PFSK-1 (cell line): ENCODE results near the gene ABR.

Experiments
- FOXP2 ChIP-seq: optimal IDR thresholded peaks from 2 replicates; pipeline ENCODE3; 2011; ENCODE audit warnings: borderline replicate concordance, control low read depth, inconsistent platforms; ENCODE audit not compliant: insufficient read depth; ENCODE audit errors: extremely low read length, extremely low read depth
- POLR2AphosphoS5 ChIP-seq: IDR thresholded peaks from 2 replicates; pipeline ENCODE4 v1.6.1; 2012; ENCODE audit warnings: low read depth, mild to moderate bottlenecking, control low read depth, low read length, moderate library complexity
- SIN3A ChIP-seq: IDR thresholded peaks from 2 replicates; pipeline ENCODE4 v1.6.1; 2012; ENCODE audit warnings: mild to moderate bottlenecking, low read length, moderate library complexity, borderline replicate concordance; ENCODE audit not compliant: insufficient read depth
- TAF1 ChIP-seq: IDR thresholded peaks from 2 replicates; pipeline ENCODE4 v1.6.1; 2012; ENCODE audit warnings: low read length, control low read depth, borderline replicate concordance; ENCODE audit not compliant: insufficient read depth
- TF ChIP-seq, protein P1 (sequence below), 2 experiments: IDR thresholded peaks; 2 replicates each; pipeline versions ENCODE4 v1.6.1 to v1.8.0; 2011 to 2012; ENCODE audit warnings: low read depth in 2 of 2, low read length in 2 of 2, control low read depth in 1 of 2, inconsistent platforms in 1 of 2, mild to moderate bottlenecking in 1 of 2, moderate library complexity in 1 of 2; ENCODE audit not compliant: insufficient read depth in 1 of 2

Gene ABR

GRCh38 chr17:1099242-1099641 is 80.5 kb downstream of the ABR start:
- TF ChIP-seq FOXP2 (no peak), SIN3A (no peak), TAF1 (no peak), POLR2AphosphoS5 (no peak)
- TF ChIP-seq, protein P1, sequence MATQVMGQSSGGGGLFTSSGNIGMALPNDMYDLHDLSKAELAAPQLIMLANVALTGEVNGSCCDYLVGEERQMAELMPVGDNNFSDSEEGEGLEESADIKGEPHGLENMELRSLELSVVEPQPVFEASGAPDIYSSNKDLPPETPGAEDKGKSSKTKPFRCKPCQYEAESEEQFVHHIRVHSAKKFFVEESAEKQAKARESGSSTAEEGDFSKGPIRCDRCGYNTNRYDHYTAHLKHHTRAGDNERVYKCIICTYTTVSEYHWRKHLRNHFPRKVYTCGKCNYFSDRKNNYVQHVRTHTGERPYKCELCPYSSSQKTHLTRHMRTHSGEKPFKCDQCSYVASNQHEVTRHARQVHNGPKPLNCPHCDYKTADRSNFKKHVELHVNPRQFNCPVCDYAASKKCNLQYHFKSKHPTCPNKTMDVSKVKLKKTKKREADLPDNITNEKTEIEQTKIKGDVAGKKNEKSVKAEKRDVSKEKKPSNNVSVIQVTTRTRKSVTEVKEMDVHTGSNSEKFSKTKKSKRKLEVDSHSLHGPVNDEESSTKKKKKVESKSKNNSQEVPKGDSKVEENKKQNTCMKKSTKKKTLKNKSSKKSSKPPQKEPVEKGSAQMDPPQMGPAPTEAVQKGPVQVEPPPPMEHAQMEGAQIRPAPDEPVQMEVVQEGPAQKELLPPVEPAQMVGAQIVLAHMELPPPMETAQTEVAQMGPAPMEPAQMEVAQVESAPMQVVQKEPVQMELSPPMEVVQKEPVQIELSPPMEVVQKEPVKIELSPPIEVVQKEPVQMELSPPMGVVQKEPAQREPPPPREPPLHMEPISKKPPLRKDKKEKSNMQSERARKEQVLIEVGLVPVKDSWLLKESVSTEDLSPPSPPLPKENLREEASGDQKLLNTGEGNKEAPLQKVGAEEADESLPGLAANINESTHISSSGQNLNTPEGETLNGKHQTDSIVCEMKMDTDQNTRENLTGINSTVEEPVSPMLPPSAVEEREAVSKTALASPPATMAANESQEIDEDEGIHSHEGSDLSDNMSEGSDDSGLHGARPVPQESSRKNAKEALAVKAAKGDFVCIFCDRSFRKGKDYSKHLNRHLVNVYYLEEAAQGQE (IDR thresholded peaks at IDR 0.05; ENCODE audit: insufficient read depth in 1 of 2, low read depth in 2 of 2, low read length in 2 of 2), result no peak

- TF ChIP-seq TAF1 (no peak), FOXP2 (no peak), POLR2AphosphoS5 (no peak), SIN3A (no peak)
- TF ChIP-seq, protein P1 (IDR thresholded peaks at IDR 0.05; ENCODE audit: insufficient read depth in 1 of 2, low read depth in 2 of 2, low read length in 2 of 2), result no peak
Observed at GRCh38 chr17:1096215-1096614, 83.6 kb downstream of the ABR start.

DNA sequence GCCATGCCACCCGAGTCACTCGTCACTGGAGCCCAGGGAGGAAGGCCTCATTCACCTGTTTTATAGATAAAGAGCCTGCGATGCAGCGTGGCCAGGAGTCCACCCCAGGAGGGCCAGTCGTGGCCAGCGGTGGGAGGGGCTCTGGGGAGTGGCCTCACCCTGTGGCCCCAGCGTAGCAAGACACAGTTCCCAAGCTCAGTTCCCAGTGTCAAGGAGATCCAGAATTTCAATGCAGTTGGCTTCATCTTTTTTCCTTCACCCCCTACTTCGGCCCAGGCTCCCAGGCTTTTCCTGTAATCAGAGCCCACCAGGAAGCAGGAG is 84.0 kb downstream of the ABR start:
- TF ChIP-seq POLR2AphosphoS5, result no peak
- TF ChIP-seq SIN3A, result no peak
- TF ChIP-seq, protein P1 (IDR thresholded peaks at IDR 0.05; ENCODE audit: insufficient read depth in 1 of 2, low read depth in 2 of 2, low read length in 2 of 2), result no peak
- TF ChIP-seq FOXP2, result no peak
- TF ChIP-seq TAF1, result no peak

- TF ChIP-seq, protein P1 (IDR thresholded peaks at IDR 0.05; ENCODE audit: insufficient read depth in 1 of 2, low read depth in 2 of 2, low read length in 2 of 2), result no peak
- TF ChIP-seq FOXP2 (no peak), TAF1 (no peak), SIN3A (no peak), POLR2AphosphoS5 (no peak)
Observed at GRCh38 chr17:1095090-1095852, 84.5 kb downstream of the ABR start.

DNA sequence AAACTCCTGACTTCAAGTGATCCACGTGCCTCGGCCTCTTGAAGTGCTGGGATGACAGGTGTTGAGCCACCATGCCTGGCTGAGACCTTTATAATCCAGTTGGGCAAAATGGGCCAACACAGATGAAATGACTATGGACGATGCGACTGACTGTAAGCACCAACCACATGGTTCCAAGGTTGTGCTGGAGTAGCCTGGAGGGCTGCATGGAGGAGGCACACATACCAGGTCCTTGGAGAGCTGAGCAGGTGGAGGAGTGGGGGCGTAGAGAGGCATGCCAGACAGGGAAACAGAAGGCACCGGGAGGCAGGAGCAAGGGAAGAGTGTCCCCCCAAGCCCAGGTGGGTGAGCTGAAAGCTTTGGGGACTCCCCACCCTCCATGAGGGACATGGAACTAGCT is 85.2 kb downstream of the ABR start:
- TF ChIP-seq FOXP2 (no peak), POLR2AphosphoS5 (no peak), SIN3A (no peak), TAF1 (no peak)
- TF ChIP-seq, protein P1 (IDR thresholded peaks at IDR 0.05; ENCODE audit: insufficient read depth in 1 of 2, low read depth in 2 of 2, low read length in 2 of 2), result no peak
